IPS-NIHi11 (cell line): ENCODE measurements around the gene LRRC28.
"Not testable (repeated sequence)": the region's sequence is repeated elsewhere in the genome, so short reads cannot be mapped to it uniquely, and the experiment has no call there.

Source experiments
- DNase-seq: peaks from one replicate; pipeline ENCODE4 v3.0.0; 2012; ENCODE audit warnings: mixed read lengths, low spot score

LRRC28 gene

DNA sequence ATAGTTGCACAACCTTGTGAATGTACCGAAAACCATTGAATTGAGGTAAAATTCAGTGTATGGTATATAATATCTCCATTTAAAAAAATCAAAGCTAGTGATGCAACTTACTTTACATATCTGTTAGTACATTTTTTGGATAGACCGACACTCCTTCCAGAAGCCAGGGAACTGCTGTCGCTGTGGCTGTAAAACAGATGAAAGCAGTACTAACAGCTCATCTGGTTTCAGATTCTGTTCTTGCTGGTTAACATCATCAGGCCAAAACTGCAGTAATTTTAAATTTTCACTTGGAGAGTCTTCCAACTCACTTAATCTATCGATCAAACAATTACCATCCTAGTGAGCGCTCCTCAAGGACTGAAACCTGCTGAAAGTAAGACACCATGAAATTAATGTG is 145.1 kb downstream of the LRRC28 start:
- no peak for DNase-seq

DNA sequence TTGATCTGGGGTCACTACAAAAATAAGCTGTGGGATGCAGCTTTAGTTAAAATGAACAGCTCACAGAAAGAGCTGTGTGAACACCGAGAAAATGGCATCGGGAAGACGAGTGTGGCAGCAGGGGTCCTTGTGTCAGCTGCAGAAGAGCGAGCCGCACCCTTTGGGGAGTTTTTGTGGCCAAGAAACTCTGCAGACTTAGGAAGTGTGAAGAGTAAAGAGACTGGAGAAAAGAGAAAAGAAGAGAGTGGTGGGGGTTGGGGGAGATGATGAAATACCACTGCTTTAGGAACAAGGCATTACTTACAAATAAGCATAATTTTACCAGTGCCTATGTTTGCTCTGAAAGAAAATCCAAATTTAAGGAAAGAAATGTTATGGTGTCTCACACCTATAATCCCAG is 147.8 kb downstream of the LRRC28 start:
- no peak for DNase-seq

DNA sequence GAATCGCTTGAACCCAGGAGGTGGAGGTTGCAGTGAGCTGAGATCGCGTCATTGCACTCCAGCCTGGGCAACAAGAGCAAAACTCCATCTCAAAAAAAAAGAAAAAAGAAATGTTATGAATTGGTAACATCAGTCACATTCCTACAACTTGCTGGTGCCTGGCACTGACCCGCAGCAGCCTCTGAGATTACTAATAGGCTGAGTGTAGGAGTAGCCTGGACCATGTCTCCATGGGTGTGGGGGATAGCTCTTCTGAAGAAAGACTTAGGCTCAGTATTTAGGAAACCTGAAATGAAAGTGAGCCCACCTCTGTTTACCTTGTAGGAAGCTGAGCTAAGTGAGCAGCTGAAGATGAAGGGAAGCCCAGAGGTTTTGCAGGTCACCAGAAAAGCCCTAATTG is 148.3 kb downstream of the LRRC28 start:
- DNase-seq, result no peak

DNA sequence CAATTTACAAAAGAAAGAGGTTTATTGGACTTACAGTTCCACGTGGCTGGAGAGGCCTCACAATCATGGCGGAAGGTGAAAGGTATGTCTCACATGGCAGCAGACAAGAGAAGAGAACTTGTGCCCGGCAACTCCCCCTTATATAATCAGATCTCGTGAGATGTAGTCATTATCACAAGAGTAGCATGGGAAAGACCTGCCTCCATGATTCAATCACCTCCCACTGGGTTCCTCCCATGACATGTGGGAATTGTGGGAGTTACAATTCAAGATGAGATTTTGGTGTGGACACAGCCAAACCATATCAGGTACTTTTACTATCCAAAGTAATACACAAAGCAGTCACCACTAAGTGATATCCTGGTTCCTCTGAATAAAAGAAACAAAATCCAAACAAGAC is 149.9 kb downstream of the LRRC28 start:
- DNase-seq, result not testable (repeated sequence)

DNA sequence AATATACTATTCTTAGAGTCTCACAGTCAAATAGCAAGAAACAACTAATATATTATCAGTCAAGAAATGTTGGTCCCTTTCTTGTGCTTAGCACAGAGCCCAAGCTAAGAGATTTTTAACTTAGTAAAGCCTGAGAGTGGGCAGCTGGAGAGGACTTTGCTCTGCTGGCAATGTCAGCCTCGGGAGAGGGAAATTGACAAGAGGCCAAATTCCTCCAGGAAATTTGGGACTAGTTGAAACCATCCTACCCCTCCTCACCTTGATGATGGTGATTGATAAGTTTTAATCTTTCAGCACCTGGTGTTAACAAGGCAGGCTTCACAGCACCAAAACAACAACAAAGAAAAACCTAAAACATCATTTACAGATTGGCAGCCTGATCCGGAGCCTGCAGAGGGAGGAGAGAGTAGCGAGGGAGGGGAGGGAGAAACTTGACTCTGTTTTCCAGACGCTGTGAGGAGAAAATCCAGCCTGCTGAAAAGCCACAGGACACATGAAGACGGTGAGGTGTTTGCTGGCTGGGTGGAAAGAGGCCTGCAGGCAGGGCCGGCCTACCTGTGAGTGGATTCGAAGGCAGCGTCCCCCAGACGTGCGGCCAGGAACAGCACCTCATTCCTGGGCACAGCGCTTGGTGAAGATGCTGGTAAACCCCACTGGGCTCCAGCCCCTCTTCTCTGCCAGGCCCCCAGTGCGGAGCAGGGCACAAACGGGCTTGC is 150.9 kb downstream of the LRRC28 start:
- no peak for DNase-seq

DNA sequence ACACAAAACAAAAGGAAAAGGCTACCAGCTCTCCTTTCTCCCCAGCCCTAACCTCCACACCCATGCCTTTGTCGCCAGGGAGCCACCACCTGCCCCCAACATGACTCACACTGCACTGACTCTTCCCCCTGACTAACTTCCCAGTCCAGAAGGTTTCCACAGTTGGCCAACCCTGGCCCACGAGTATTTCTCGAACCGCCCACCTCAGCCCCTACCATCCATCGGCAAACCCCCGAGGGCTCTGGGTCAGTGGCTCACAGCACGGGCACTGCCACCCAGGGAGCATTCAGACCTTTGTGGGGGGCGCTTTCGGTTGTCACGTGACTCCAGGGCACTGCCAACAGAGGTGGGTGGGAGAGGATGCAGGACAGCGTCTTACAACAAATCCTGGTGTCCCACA is 152.3 kb downstream of the LRRC28 start:
- no peak for DNase-seq

DNA sequence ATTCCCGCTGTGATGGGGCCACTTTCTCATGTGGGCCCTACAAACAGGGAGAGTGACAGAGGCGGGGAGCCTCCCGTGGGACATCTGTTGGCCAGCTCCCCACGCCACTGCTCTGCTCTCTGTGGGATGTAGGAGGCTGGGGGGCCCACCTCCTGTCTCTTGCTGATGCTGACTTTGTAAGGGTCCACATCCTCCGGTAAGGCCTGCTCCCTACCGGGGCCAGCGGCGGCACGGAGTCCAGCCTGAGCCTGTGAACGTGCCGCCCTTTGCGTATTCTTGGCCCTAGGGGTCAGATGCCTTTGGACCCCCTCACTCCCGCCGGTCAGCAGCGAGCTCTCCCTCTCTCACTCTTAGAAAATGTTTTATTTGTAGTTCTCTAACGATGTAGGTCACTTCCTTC is 153.2 kb downstream of the LRRC28 start:
- no peak for DNase-seq

DNA sequence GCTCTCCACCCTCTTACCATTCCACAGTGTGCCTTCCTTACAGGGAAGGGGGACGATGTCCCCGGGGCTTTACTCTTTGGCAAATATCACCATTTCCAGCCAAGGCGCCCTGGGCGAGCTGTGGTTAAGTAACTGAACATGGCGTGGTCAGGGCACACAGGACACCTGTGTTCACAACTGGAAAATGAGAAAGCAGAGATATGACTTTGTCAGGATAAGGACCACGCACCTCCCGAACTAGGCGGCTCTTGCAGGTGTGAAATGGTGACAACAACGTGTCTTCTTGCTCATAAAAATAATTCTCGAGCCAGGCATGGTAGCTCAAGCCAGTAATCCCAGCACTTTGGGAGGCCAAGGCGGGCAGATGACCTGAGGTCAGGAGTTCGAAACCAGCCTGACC is 154.8 kb downstream of the LRRC28 start:
- no peak for DNase-seq

DNA sequence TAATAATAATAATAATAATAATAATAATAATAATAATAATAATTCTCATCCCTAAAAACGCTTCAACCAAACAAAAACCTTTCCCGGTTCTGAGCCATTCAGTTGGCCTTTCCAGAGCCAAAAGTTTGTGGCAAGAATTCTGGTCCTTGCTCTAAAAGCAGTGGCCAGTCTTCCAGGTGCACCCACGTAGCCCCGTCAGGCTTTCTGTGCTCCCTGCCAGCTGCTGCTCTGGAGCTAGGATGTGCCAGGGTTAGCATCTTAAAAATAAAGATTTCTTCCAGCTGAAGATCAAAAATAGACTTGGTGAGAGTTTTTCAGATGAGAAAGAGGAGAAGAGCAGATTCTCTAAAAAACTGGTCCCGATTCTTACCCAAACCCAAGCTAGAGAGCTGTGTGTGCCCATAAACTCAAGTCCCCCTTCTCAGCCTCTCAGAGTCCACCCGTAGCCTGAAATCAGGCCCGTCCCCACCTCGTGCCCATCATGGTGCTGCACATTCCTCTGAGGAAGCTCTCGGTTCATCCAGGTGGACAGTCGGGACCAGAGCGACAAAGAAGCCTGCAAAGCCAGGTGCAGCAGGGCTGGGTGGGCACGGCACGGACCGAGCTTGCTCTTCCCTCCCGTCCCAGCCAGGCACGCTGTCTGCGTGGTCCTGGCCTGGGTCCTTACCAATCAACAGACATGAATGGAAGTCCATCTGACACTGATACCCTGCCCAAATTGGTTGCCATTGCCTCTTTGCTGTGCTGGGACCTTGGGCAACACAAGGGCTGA is 155.6 kb downstream of the LRRC28 start:
- DNase-seq, result no peak

DNA sequence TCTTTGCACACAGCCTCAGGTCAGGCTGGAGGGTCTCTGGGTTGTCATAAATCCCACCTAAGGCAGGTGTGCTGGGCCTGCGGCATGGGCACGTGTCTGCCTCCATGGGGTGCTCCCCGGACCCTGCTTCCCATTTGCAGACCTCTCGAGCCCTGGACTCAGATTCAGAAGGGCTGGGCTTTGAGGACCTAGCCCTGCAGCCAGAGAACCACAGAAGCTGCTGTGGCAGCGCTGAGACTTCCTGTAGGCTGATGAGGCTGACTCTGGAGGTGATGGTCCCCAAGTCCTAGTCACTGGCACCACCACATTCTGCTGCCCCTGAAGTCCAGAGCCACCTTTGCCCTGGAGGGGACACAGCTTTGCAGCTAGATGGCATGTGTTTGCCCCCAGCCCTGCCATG is 156.4 kb downstream of the LRRC28 start:
- no peak for DNase-seq

DNA sequence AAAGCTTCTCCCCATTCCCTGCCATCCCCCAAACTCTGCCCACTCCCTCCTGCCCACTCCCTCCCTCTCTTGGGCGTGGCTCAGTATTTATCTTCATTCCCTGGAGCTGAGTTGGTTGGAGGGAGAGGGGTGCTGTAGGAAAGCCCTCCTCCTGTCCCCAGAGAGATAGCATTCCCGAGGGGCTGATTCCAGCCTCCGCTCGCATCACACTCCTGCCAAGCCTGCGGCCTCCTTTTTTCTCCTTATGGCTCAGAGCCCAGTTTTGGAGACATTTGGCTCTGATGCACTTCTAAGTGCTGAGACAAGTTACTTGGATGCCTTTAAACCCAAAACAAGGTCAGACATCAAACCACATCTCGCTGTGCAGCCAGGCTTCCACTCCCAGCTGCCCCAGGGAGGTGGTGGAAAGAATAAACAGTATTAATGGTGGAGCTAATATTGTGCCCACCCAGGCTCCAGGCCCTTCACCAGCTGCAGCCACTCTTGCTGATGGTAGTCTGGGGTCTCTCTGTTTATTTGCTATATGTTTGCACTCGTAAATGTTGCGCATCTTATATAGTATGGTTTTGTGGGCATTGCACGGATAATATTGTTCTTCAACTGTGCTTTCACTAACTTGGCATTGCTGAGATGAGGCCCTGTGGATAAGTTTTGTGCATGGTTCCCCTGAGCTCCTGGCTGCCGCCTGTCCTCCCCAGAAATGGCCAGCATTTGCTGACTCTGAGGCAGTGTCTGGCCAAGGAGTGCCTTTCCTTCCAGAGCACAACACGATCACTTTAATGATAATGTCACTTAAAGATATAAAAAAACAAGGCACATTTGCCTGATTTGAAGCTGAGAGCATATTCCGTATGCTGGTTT is 157.2 kb downstream of the LRRC28 start:
- no peak for DNase-seq

DNA sequence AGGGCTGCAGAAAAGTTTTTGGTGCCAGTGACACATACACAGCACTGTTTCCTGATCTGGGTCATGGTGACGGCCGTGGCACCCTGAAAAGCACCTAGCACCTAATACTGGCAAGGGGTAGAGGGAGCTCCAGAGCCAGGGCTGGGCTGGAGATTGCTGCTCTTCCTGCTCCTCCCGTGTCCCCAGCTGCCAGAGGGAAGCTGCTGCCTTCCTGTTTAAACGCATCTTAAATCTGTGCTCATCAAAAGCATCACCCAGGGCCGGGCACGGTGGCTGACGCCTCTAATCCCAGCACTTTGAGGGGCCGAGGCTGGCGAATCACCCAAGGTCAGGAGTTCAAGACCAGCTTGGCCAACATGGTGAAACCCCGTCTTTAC is 157.8 kb downstream of the LRRC28 start:
- DNase-seq, result peak; percentile 69

DNA sequence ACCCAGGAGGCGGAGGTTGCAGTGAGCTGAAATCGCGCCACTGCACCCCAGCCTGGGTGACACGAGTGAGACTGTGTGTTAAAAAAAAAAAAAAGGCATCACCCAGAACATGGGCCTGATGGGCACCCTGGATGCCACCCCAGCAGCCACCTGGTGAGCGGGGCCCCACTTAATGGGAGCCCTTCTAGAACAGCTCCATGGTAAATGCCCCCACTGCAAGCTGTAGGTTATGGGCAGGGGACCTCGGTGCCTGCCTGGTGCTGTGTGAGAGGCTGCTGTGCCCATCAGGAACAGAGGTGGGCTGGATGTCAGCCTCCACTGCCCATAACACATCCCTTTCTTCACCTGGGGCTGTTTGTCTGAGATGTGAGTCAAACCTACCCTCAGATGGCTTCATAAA is 158.3 kb downstream of the LRRC28 start:
- DNase-seq, result no peak

DNA sequence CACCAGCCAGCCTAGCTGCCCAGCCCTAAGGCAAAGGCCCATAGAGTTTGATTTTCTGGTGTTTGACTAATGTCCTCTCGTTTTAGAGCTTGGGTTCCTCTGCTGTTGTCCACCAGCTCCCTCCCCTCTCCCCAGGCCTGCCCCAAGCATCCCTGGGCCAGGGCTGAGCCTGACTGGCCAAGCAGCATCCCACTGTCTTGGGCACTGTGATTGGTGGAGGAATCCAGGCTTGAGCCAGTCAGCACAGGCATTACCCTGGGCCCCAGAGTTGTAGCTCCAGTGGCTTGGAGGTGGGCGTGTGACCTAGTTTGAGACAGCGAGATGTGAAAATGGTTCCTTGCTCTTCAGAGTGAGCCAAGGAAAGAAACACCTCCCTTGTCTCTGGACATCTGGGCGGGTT is 159.2 kb downstream of the LRRC28 start:
- DNase-seq, result no peak

DNA sequence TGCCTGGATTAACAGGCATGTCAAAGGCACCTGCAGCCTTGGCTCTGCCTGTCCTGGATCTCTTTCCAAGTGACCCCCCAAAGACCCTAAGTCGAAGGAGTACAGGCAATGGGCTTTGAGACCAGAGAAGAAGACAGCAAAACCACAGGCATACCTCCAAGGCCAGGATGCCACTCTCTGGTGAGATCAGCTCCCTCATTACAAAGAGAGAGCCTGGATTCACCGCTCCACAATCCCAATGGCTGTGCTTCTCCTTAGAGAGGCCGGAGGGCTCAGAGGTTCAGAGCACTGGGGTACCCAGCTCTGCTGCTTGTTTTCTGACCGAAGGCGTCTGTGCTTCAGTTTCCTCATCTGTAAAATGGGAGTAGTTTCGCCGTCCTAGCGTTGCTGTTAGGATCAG is 160.0 kb downstream of the LRRC28 start:
- no peak for DNase-seq

DNA sequence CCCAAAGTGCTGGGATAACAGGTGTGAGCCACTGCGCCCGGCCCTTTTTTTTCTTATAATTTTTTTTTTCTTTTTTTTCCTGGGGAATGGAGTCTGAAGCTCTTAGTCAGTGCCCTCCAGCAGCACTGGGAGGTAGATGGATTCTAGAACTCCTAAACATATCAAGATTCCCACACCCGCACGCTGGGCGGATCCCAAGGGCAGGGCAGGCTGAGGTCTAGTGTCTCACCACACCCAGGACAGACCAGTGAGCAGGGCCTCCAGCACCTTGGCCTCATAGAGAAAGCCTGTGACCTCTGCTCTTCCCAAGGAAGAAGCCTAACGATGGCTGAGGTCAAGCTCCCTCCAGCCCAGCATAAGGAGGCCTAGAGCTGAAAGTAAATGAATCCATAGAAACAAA is 160.8 kb downstream of the LRRC28 start:
- DNase-seq, result no peak

DNA sequence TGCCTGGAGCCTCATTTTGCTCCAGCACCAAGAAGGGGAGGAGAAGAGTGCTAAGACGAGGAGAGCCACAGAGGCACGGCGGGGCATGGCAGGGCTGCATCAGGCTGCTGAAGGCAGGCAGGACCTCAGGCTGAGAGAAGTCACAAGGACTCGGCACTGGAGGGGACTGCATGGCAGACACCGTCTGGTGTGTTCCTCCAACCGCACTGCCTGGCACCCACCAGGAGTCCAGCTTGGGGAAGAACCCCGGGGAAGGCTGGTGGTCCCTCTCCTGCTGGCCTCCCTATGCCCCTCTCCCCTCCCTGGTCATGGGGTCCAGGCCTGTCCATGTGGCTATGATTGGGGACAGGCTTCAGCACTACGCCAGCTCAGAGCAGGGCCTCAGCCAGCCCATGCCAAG is 161.3 kb downstream of the LRRC28 start:
- no peak for DNase-seq

DNA sequence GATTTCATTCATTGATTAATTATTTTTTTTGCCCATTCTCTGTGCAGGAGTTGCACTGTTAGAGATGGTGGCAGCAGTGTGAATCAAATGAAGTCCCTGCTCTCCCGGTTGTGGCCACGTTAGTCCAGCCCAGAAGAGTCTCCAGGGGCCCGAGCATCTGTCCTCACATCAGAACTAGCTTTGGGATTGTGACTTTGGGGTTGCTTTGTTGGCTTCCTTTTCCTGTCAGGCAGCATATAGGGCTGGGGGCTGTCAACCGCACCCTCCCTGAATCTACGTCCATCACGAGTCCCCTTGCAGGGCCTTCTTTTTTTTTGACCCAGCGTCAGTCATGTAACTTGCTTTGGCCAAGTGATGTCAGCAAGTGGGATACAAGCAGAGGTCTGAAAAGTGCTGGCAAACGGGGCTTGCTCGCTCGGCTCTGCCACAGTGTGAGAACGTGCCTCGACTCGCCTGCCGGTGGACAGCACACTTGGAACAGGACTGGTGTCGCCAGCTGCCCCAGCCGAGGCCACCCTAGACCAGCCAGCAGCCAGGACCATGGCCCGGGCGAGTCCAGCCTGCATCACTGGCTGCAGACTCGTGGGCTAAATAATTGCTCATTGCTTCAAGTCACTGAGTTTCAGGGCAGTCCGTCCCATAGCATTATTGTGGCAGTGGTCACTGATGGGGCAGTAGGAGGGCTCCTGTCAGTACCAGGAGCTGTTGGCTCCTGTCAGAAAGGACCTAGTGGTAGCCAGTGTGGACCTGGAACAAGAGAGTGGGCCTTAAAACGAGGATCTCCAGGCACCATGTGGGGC is 162.9 kb downstream of the LRRC28 start:
- DNase-seq, result peak; percentile 4

DNA sequence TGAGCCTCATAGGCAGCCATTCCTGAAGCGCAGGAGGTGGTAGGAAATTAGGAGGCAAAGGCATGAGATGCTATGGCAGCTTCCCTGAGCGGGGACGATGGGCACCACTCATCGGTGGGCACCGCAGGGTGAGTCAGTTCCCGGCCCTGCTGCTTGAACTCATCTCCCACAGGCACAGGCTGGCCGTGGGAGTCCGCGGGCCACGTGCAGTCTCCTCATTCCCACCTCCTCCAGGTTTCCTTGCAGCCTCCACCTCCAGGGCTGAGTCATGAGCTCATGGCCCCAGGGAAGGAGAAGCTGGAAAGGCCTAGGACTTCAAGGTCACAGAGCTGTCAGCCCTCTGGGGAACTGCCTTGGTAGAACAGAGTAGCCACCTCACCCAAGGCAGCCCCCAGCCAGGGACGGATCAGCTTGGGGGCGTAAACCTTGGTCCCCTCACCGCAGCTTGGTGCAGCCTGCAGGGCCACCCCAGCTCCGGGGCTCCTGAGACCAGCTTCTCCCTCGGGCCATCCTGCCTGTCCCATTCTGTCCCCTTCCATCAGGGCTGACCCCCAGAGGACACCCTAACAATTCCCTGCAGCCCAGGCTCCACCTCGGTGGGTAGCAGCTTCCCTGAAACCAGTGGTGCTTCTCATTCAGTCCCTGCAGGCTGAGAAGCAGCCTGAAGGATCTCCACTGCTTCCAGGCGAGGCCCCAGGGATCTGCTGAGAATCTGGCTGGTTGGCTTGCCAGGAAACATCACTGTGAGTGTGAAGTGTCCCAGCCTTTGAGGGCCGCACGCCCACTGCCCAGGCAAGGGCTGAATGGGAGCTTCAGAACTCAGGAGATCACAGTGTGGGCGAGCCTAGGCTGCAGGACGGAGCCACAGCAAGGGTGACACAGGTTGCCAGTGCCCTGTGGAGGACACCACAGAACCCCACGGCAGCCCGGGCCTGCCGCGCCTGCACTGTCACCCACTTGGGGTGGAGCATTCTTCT is 163.8 kb downstream of the LRRC28 start:
- peak; percentile 3 for DNase-seq
